Raji (cell line): ENCODE results near the gene FAM171A1.

Experiments used
- POLR2A ChIP-seq: IDR thresholded peaks from 2 replicates; pipeline ENCODE4 v1.6.1; 2011; ENCODE audit warnings: low read depth, low read length, control low read depth; ENCODE audit not compliant: insufficient read depth

FAM171A1 gene

GRCh38 chr10:15379078-15379477, 8.0 kb upstream of the FAM171A1 start:
- no peak for TF ChIP-seq POLR2A

- TF ChIP-seq POLR2A: no peak
These were observed 7.5 kb upstream of the FAM171A1 start for GRCh38 chr10:15378569-15378968.

- no peak for TF ChIP-seq POLR2A
These were observed 3.5 kb upstream of the FAM171A1 start for GRCh38 chr10:15374566-15374965.

DNA sequence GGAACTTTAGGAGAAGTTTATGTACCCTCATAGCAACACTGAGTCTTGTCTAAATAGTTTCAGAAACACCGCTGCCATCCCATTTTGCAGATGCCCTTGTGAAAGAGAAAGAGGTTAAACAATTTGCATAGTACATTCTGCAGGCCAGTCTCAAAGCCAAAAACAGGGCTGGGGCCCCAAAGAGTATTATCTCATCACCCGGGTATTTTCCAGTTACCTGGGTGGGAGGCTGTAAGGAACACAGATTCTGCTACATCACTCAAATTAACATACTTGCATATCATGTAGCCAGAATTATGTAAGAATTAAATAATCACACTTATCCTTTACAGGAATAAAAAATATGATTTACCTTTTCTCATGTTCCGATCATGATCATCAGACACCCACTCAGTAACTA, 3.1 kb upstream of the FAM171A1 start:
- no peak for TF ChIP-seq POLR2A

GRCh38 chr10:15373199-15373598, 2.1 kb upstream of the FAM171A1 start:
- TF ChIP-seq POLR2A: no peak

DNA sequence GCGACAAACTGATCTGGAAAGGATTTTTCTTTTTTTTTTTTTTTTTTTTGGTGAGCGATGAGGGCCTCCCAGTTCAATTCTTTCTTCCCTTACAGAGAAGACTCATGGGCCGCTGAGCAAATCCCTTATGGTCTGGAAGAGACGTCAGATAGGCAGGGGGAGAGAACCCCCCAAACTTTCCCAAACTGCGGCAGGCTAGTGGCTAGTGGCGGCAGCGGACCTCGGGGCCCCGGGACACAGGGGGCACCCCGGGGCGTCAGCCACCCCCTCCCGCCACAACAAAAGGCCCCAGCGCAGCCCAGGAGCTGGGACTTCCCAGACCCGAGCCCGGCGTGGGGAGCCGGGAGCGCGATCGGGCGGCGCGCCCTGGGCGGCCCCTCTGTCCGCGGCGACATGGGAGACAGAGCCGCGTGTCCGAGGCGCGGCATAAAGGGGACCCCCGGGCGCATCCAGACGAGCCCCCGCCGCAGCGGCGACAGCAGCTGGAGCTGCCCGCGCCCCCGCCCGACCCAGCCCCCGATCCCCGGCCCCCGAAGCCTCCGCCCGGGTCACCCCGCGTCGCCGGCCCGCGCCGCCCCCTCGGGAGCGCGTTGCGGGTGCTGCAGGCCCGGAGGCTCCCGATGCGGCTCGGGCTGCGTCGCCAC, 755 bp downstream of the FAM171A1 start:
- TF ChIP-seq POLR2A: no peak

DNA sequence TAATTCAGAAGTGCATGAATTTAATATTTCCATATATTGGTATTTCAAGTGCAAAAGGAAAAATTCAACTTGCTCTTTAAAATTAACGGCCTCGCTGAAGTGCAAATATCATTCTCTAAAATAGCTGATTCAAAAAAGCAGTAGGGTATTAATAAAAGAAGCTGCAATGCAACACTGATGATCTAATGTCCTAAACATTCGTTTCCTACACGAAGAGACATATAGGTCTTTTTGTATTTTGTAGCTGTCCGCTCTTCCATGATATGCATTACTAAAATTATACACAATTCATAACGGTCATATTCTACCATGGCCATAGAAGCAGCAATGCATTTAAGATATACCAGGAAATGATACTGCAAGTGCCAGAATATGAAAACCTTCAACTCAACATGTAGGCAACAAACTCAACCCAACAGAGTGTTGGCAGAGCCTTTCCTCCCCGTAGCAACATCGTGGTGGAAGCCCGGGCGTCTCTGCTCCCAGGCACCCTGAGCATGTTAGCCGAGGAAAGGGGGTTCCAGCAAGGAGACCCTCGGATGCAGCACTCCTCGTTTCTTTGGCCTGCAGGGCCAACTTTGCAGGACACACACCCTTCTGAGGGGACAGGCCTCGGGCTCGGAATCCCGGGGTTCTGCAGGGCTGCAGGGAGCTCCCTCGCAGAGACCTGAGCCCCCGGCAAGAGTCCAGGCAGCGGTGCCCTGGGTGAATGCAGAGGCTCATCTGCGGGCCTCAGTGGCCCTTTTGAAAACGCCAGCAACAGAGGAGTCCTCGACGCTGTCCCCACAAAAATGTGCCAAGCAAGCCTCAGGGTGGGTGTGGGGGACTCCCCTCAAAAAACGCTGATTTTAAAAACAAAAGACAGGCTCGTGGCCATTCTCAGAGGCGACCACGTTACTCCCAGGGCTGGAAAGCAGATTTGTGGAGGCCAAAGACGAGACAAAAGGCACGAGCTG, 1.6 kb downstream of the FAM171A1 start:
- TF ChIP-seq POLR2A: no peak

DNA sequence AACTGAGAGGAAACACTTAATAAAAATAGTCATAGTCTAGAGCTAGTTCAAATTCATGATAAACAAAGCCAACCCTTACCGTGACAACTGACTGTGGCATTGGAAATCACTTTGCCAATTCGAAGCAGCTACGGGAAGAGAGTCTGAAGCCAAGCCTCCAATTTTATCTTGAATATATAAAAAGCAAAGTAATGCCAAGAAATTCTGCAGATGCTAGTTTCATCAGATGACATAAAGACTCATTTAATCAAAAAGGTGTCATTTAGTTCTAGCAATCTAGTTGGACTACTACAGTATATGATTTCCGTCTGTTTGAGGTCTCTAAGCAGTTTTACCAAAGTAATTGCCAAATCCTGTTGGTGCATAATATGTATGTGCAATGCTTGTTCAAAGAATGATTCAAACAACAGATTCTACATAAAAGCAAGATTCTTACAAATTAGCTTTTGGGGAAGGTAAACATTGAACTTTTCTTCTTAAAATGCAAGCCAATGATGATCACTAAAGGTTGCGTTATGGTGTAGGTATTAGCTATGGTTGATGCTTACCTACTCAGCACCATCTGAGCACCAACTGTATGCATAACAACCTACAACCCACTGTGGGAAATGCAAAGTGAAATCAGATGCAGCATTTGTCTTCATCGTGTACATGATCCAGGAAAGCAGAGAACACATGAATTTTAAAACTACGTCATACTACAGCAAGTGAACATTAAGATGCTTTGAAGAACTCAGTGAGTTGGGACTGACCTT, 2.8 kb downstream of the FAM171A1 start:
- no peak for TF ChIP-seq POLR2A

GRCh38 chr10:15367296-15368085, 3.6 kb downstream of the FAM171A1 start:
- TF ChIP-seq POLR2A: no peak

GRCh38 chr10:15365692-15366091, 5.4 kb downstream of the FAM171A1 start:
- no peak for TF ChIP-seq POLR2A

DNA sequence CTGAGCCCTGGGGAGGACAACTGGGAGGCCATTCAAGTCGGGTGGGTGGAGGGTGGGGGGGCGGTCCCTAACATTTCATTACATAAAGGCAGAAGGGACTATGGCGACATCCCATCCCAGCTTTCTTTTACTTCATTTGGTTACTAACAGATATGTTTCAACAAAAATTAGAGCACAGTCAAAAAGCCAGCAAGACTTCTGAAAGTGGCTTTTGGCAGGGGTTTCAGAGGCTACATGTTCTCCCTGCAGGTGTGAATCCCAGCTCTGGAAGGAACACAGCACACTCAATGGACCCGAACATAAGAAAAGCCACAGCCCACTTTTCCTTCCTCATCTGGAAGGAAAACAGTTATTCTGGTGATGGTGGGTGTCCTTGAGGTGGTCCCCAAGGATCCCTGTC, 7.1 kb downstream of the FAM171A1 start:
- no peak for TF ChIP-seq POLR2A

DNA sequence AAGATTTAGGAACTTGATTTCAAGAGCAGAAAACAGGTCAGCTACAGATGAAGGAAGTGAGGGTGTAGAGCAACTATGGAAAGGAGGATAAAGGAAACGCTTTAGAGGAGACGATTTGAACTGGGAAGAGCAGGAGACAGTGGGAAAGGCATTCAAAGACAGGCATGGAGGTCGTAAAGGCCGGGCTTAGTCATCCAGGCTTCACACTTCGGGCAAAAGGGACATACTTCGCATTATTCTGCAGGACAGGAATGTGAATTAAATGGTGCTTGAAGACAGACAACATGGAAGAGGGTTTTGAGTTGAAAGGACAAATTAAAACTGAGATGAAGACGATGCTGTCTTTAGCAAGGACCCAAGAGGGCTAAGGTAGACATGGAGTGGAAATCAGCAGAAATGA, 8.1 kb downstream of the FAM171A1 start:
- no peak for TF ChIP-seq POLR2A

DNA sequence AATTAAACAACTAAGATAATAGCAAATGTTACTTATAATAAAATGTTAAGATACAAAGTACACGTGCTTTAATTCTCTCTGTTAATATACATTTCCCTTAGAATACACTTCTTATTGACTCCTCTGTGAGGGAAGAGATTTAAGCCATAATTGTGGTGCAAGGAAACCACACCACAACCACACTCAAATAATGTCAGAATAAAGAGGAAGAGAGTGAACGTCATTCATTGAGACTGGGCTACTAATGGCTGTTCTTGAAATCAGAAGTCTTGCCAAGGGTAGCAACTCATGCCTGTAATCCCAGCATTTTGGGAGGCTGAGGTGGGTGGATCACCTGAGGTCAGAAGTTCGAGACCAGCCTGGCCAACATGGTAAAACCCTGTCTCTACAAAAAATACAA, 10.0 kb downstream of the FAM171A1 start:
- TF ChIP-seq POLR2A: no peak

DNA sequence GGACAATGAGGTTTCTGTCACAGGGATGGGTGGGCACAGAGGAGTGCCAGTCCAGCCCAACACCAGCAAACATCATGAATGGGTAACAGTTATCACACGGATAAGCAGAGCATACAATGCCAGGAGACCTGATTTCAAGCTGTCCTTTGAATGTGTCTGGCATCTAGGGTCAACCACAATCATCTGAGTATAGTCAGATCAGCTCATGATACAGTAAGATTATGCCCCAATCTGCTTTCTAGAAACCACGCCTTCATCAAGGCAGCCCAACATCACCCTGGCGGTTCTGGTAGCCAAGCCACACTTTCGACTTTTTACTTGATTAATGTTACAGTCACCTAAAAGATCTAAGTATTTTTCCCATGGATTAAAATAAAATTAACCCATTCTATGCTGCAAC, 10.5 kb downstream of the FAM171A1 start:
- no peak for TF ChIP-seq POLR2A

DNA sequence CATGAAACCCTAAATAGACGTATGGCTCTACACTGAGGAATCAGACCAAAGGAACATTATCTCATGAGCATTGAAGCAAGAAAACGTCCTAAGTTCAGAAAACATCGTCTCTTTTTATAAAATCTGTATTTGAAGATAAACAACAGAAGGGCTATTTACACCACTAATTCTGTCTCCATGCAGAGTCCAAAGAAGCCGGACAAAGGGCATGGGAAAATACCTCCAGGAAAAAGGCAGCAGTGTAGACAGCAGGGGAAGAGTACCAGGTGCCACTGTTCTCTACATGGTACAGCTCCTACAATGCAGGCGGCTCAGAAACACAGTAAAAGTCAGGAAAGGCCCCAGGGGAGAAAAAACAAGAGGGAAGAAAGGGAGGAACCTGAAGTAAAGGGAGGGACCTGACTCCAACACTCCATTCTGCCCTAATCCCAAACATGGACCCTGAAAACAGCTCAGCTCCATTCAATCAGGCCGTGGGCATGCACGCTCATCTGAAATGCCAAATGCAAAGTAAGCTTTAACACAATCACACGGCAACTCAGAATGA, 17.5 kb downstream of the FAM171A1 start:
- no peak for TF ChIP-seq POLR2A

GRCh38 chr10:15352836-15353235, 18.3 kb downstream of the FAM171A1 start:
- TF ChIP-seq POLR2A: no peak
